AG04449 (cell line): Measurements from ENCODE around the gene NSUN5.

Experiments used
- CTCF ChIA-PET: fragments of 350-600 bp; formaldehyde crosslinking; extraction: SDS; loops from one replicate; lab custom pipeline; 2021; ENCODE audit warnings: antibody characterized with exemption; lab: Yijun Ruan, JAX
- POLR2A ChIA-PET: fragments of 400-600, 350-600 bp; formaldehyde crosslinking; extraction: SDS; loops from one replicate; lab custom pipeline; 2020; ENCODE audit warnings: antibody characterized with exemption, inconsistent platforms; lab: Yijun Ruan, JAX
- DNase-seq: peaks from one replicate; pipeline ENCODE4 v3.0.0-alpha.2; 2010; ENCODE audit warnings: low read depth, low spot score
- H3K4me3 ChIP-seq: 2 replicates; pipeline ENCODE4 v1.5.1; 2011; ENCODE audit warnings: low read depth, mild to moderate bottlenecking, control low read depth, low read length
- CTCF ChIP-seq: IDR thresholded peaks from one replicate; pipeline ENCODE4 v1.5.1; 2011; ENCODE audit warnings: mild to moderate bottlenecking, moderate library complexity, low read length, control low read depth, inconsistent platforms; ENCODE audit not compliant: insufficient read depth; ENCODE audit errors: missing control alignments

The NSUN5 gene

GRCh38 chr7:73308665-73309214 is at the start of gene NSUN5:
NSUN5 (minus strand) TSS chr7:73308826; CDS start chr7:73308790, 36 bp downstream.
- CTCF ChIA-PET, result no interaction called here
- DNase-seq, result no peak

GRCh38 chr7:73356159-73356558 is 47.5 kb upstream of the NSUN5 start:
- no peak for DNase-seq
- ChIA-PET POLR2A (no interaction called here), CTCF (interaction anchor here (0.6 to 1.3 kb wide), 2 partner anchors 95 to 815 kb away, joined by 3 read pairs; no protein-coding TSS in a partner anchor)
- no peak for TF ChIP-seq CTCF
- no peak overlapping the region for H3K4me3 ChIP-seq

More at GRCh38 chr7:73308665-73309214, at the start of gene NSUN5:
- POLR2A ChIA-PET, result interaction anchor here (0.5 kb wide), 1 partner anchor 153 kb away, joined by 4 read pairs; no protein-coding TSS in a partner anchor
- TF ChIP-seq CTCF, result no peak
- peak within 1 kb of the TSS; percentile 69 for H3K4me3 ChIP-seq

- ChIA-PET CTCF (interaction anchor here (0.9 to 3.0 kb wide), 2 partner anchors 10 to 97 kb away, joined by 3 to 7 read pairs; no protein-coding TSS in a partner anchor), POLR2A (no interaction called here)
- TF ChIP-seq CTCF, result no peak
- DNase-seq, result no peak
- H3K4me3 ChIP-seq, result no peak overlapping the region
Measured at GRCh38 chr7:73354821-73355220, 46.2 kb upstream of the NSUN5 start.

- ChIA-PET CTCF (interaction anchor here (3.0 to 3.6 kb wide), 2 partner anchors 11 to 97 kb away, joined by 7 to 25 read pairs; no protein-coding TSS in a partner anchor), POLR2A (no interaction called here)
- DNase-seq, result no peak
- H3K4me3 ChIP-seq, result no peak overlapping the region
- TF ChIP-seq CTCF, result no peak
Measured at GRCh38 chr7:73354196-73354595, 45.6 kb upstream of the NSUN5 start.

- CTCF ChIA-PET, result interaction anchor here (3.0 to 3.6 kb wide), 2 partner anchors 11 to 98 kb away, joined by 7 to 25 read pairs; no protein-coding TSS in a partner anchor
- no peak overlapping the region for H3K4me3 ChIP-seq
- POLR2A ChIA-PET, result no interaction called here
- TF ChIP-seq CTCF, result no peak
- DNase-seq, result no peak
Measured at GRCh38 chr7:73353243-73353642, 44.6 kb upstream of the NSUN5 start.

GRCh38 chr7:73352784-73353183 is 44.2 kb upstream of the NSUN5 start:
- ChIA-PET CTCF (interaction anchor here (3.0 to 3.6 kb wide), 2 partner anchors 10 to 99 kb away, joined by 7 to 25 read pairs; no protein-coding TSS in a partner anchor), POLR2A (no interaction called here)
- TF ChIP-seq CTCF, result no peak
- no peak overlapping the region for H3K4me3 ChIP-seq
- DNase-seq, result no peak
